Mammary epithelial cell (primary cell): ENCODE data around the gene ARMCX6.

Source experiments
- CTCF ChIP-seq, 2 donors: IDR thresholded peaks in 1 of 2; conservative IDR thresholded peaks in 1 of 2; 2 replicates each; pipeline ENCODE4 v1.5.1; 2011 to 2012; ENCODE audit warnings: inconsistent platforms in 2 of 2, low read length in 2 of 2, mild to moderate bottlenecking in 2 of 2, control low read depth in 1 of 2, low read depth in 1 of 2; ENCODE audit not compliant: insufficient read depth in 1 of 2; ENCODE audit errors: extremely low read depth in 1 of 2
- EZH2 ChIP-seq: IDR thresholded peaks from 2 replicates; pipeline ENCODE4 v1.6.1; 2012; ENCODE audit warnings: low read length, inconsistent platforms, borderline replicate concordance

GRCh38 chrX:101656817-101657216 is 39.0 kb upstream of the ARMCX6 start:
- TF ChIP-seq CTCF (conservative IDR thresholded peaks at IDR 0.05 in 1 of 2, IDR thresholded peaks at IDR 0.05 in 1 of 2; ENCODE audit: extremely low read depth in 1 of 2, insufficient read depth in 1 of 2, low read depth in 1 of 2, low read length in 2 of 2) (no peak), EZH2 (no peak)
